GM19099 (cell line): Measurements from ENCODE around the gene RBM15B.

ENCODE experiments used
- POLR2A ChIP-seq: IDR thresholded peaks from 3 replicates; pipeline ENCODE4 v1.6.1; 2011; ENCODE audit warnings: low read depth; ENCODE audit not compliant: insufficient read length; ENCODE audit errors: extremely low read depth

The RBM15B gene

DNA sequence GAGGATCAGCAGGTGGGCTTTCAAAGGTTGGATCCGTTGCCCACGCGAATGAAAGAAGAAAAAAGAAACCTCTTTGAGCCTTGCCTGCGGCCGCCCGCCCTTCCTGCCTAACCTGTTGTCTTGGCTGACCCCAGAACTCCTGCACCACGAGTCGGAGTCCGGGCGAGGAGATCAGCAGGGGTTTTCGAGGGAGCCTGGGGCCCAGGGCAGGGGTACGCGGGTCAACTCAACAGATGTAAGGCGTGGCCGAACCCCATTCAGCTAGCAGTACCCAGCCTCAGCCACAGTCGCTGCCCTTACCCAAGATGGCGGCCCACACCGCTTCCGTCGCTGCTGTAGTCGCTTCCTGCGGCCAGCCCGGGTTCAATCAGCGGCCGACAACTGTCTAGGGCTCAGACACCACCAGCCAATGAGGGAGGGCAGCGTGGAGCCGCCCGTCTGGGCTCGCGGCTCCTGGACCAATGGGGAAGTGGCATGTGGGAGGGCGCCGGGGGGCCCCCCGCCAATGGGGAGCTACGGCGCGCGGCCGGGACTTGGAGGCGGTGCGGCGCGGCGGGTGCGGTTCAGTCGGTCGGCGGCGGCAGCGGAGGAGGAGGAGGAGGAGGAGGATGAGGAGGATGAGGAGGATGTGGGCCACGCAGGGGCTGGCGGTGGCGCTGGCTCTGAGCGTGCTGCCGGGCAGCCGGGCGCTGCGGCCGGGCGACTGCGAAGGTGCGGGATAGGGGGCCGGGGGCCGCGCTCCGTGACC lies 6.2 kb upstream of the RBM15B start, which contains the start of gene MANF:
MANF (plus strand) TSS at position 566 of the 748 bp plus-strand sequence; CDS start at position 618, 52 bp downstream.
- peak; percentile 97 for TF ChIP-seq POLR2A

DNA sequence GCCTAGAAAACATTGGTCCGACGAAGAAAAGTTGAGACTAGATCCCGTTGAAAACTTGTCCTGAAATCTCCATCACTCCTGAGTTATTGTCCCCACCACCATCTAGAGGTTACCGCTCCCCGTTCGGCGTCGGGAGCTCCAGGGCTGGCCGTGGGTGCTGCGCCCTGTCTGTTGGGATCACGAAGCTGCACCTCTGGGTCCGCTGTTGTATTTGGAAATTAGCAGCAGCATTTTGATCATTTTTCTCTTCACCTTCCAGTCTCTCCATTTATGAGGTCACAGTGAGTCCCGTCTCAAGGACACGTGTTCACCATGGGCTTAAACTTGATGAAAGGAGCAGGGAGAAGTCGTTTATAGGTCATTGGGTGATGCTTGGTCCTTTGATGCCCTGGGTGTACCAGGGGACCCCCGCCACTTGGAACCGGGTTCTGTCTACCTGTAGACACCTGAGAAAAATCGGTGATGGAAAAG lies 5.4 kb upstream of the RBM15B start:
- no peak for TF ChIP-seq POLR2A

DNA sequence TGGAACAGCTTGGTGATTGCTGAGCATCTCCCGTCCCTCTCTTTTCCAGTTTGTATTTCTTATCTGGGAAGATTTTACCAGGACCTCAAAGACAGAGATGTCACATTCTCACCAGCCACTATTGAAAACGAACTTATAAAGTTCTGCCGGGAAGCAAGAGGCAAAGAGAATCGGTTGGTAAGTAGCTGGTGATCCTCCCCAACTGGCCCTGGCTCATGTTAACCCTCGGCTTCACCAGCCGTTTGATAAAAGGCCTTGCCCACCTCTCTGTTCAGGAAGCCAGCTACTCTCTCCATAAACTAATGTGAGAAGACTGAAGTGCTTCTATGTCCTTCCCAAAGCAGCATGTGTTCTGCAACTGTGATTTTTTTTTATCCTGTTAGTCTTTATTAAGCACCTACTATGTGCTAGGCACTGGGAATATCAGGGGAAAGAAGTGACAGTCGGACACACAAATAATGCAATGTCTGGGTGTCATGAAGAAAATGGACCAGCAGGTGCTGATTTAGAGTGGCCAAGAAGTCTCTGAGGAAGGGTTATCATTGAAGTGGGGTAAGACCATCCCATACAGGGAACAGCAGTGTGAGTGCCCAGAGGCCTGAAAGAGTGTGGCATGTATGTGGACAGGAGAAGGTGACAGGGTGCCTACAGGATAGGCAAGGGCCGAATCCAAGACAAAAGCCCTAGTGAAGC lies 4.8 kb upstream of the RBM15B start:
- TF ChIP-seq POLR2A, result no peak

DNA sequence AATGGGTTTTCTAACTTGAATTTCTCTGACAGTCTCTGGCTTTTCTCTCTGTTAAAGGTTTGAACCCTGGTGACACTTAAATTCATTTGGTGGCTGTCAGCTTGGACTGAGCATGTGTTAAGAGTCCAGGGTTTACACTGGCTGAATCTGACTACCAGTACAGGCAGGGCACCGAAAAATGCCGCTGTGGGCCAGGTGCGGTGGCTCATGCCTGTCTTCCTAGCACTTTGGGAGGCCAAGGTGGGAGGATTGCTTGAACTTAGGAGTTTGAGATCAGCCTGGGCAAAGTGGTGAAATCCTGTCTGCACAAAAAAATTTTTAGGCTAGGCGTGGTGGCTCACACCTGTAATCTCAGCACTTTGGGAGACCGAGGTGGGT lies 4.2 kb upstream of the RBM15B start:
- no peak for TF ChIP-seq POLR2A

DNA sequence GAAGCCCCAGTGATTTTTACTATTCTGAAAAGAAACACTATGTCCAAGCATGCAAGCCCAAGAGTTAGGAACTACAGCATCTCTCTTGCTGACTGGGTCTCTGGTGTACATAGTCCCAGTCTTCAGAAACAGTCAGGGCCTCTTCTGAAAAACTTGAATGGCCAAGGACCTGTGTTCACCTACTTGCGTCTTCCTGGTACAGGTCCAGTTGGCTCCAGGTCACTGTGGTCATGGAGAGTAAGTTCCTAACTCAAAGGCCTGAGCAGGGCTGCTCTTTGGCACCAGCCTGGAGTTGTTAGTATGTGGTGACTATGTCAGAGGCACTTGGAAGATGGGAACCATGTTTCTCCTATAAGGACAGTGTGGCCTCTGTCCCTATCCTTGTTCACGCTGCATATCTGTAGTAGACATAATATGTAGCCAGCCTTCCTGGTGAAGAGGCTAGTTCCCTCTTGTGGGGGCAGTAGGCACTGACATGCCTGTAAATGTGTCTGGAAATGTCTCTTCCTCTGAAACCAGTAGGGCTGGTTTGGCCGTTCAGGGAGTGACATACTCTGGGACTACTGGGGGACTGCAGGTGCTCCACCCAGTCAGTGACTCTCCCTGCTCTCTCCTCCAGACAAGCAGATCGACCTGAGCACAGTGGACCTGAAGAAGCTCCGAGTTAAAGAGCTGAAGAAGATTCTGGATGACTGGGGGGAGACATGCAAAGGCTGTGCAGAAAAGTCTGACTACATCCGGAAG lies 2.6 kb upstream of the RBM15B start:
- TF ChIP-seq POLR2A, result no peak

DNA sequence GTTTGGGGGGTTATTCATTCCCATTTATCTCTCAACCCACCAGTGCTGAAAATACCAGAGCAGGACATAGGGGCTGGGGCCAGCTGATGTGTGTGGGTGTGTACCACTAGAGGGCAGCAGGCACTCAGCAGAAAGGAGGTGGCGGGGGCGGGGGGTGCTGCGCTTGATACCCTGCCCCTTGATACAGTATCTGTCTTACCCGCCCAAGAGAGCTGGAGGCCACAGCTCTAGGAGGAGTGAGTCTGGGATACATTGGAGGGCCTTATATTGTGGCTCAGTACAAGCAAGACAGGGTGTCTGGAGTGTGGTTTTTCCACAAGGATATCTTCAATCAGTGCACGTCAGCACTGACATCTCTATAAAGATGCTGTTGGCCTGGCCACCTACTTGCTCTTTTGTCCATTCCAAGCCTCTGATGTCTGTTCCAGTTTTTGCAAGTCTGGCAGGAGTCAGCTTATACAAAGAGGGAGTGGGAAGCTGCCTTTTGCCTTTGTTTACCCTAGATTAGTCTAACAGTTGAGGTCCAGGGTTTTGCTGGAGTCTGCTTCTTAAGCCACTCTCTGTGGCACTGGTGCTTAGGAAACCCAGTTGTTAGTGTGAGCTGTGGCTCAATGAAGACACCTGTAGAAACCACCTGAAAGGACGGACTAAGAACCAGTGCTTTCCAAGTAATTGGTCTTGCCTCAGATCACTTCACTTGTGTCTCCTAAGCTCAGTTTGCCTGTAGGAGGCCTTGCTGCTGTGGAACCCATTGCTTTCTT lies 1.5 kb upstream of the RBM15B start:
- TF ChIP-seq POLR2A, result no peak

DNA sequence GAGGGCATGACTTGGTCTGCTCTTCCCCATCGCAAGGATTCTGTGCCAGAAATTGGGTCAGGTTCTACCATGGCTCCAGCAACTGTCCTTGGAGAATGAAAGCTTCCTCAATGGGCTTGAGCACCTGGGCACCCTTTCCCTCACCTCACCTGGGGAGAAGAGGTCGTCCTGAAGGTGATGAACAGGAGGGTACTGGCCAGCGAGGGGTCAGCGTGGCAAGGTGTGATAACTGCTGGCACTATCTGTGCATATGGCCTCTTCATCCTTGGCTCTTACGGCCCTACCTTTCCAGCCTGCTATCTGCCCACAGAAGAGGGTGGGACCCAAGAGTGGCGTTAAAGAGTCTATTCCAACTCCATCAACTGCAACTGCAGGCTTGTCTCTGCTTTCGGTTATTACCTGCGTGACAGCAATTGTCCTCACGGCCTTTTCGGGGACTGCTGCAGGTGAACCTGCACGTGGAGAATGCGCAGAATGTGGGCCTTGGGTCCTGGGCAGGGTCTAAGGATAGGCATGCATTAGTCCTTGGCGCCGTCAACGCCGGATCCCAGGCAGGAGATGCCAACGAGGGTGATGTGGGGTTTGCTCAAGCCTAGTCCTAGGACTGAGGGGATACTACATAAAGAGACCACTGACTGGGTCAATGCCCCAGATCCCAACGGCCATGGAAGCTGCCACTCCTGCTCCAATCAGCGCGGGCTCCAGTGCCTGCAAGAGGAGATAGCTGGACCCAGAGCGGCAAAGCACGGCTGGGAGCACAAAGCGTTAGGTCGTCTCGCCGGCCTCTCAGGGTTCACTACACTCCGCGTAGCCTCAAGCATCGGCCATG lies 625 bp upstream of the RBM15B start:
- no peak for TF ChIP-seq POLR2A

DNA sequence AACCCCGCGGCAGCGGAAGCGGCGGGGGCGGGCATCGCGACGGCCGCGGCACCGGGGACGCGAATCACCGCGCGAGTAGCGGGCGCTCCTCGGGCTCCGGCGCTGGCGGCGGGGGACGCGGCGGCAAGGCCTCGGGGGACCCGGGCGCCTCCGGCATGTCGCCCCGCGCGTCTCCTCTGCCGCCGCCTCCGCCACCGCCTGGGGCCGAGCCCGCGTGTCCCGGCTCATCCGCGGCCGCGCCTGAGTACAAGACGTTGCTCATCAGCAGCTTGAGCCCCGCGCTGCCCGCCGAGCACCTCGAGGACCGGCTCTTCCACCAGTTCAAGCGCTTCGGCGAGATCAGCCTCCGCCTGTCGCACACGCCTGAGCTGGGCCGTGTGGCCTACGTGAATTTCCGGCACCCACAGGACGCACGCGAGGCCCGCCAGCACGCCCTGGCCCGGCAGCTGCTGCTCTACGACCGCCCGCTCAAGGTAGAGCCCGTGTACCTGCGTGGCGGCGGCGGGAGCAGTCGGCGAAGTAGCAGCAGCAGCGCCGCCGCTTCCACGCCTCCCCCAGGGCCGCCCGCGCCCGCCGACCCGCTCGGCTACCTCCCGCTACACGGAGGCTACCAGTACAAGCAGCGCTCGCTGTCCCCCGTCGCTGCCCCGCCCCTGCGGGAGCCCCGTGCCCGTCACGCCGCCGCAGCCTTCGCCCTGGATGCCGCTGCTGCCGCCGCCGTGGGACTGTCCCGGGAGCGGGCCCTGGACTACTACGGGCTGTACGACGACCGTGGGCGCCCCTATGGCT lies 675 bp downstream of the RBM15B start:
- TF ChIP-seq POLR2A, result no peak

DNA sequence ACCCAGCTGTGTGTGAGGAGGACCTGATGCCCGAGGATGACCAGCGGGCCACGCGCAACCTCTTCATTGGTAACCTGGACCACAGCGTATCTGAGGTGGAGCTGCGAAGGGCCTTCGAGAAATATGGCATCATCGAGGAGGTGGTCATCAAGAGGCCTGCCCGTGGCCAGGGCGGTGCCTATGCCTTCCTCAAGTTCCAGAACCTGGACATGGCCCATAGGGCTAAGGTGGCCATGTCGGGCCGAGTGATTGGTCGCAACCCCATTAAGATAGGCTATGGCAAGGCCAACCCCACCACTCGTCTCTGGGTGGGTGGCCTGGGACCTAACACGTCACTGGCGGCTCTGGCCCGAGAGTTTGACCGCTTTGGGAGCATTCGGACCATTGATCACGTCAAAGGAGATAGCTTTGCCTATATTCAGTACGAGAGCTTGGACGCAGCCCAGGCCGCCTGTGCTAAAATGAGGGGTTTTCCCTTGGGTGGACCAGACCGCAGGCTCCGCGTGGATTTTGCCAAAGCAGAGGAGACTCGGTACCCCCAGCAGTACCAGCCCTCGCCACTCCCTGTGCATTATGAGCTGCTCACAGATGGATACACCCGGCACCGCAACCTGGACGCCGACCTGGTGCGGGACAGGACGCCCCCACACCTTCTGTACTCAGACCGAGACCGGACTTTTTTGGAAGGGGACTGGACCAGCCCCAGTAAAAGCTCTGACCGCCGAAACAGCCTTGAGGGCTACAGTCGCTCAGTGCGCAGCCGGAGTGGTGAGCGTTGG lies 1.5 kb downstream of the RBM15B start:
- TF ChIP-seq POLR2A, result no peak

DNA sequence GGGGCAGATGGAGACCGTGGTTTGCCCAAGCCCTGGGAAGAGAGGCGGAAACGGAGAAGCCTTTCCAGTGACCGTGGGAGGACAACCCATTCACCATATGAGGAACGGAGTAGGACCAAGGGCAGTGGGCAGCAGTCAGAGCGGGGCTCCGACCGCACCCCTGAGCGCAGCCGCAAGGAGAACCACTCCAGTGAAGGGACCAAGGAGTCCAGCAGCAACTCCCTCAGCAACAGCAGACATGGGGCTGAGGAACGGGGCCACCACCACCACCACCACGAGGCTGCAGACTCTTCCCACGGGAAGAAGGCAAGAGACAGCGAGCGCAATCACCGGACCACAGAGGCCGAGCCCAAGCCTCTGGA lies 2.0 kb downstream of the RBM15B start:
- no peak for TF ChIP-seq POLR2A

DNA sequence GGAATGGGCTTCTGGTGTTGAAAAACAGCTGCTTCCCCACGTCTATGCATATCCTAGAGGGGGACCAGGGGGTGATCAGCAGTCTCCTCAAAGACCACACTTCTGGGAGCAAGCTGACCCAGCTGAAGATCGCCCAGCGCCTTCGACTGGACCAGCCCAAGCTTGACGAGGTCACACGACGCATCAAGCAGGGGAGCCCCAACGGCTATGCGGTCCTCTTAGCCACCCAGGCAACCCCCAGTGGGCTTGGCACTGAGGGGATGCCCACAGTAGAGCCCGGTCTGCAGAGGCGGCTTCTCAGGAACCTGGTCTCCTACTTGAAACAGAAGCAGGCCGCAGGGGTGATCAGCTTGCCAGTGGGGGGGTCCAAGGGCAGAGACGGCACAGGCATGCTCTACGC lies 2.5 kb downstream of the RBM15B start:
- TF ChIP-seq POLR2A, result no peak

DNA sequence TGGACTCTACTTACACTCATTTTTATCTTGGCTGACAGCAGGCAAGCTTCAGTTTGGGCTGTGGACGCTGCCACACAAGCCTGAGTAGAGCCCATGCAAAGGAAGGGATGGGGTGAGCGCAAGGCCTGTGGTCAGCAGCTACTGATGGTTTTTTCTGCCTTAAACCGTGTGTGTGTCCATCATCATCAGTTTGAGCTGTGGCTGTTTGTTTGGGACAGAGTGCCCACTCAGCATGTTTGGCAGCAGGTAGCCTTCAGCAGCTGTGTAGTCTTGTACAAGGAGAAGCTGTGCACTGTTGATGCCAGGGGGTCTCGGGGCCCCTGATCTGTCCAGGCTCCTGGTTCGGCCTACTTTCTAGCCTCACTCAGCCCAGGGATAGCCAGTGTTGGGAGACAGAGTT lies 3.5 kb downstream of the RBM15B start:
- no peak for TF ChIP-seq POLR2A
